Vagina (tissue), 2 donors: ENCODE results near the gene ANO10.

Experiments
- POLR2A ChIP-seq, 2 donors: fragments of 450-650 bp; IDR thresholded peaks; one replicate each; pipeline ENCODE4 v1.6.1; 2017; ENCODE audit warnings: antibody characterized with exemption in 2 of 2, mild to moderate bottlenecking in 2 of 2, moderate library complexity in 2 of 2
- TF ChIP-seq, protein P1 (sequence below), 3 experiments: fragments of 450-650 bp in 2 of 3; fragments of 200-600 bp in 1 of 3; sonication (generic) in 1 of 3; IDR thresholded peaks; one replicate each; pipeline ENCODE4 v1.5.1; 2017 to 2019; ENCODE audit warnings: antibody characterized with exemption in 3 of 3, mild to moderate bottlenecking in 2 of 3, moderate library complexity in 2 of 3

DNA sequence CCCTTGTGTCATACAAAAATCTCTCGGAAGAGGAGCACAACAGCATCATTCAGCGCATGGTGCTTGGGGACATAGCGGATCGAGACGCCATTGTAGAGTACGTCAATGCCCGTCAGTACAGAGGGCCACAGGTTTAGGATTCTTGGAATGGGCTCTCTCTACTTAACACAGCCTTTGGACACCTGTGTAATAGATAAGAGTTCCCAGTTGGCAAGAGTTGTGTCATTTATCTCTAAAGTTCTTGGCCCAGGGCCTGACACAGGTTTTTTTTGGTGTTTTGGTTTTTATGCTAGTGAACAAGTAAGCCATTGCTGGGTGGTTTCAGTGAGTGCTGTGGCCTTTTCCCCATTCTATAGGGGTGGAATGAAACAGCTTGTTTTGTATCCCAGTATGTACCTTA lies 281.4 kb downstream of the ANO10 start:
- TF ChIP-seq, protein P1, sequence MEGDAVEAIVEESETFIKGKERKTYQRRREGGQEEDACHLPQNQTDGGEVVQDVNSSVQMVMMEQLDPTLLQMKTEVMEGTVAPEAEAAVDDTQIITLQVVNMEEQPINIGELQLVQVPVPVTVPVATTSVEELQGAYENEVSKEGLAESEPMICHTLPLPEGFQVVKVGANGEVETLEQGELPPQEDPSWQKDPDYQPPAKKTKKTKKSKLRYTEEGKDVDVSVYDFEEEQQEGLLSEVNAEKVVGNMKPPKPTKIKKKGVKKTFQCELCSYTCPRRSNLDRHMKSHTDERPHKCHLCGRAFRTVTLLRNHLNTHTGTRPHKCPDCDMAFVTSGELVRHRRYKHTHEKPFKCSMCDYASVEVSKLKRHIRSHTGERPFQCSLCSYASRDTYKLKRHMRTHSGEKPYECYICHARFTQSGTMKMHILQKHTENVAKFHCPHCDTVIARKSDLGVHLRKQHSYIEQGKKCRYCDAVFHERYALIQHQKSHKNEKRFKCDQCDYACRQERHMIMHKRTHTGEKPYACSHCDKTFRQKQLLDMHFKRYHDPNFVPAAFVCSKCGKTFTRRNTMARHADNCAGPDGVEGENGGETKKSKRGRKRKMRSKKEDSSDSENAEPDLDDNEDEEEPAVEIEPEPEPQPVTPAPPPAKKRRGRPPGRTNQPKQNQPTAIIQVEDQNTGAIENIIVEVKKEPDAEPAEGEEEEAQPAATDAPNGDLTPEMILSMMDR (IDR thresholded peaks at IDR 0.05), result no peak
- no peak for TF ChIP-seq POLR2A (IDR thresholded peaks at IDR 0.05)
